NT2/D1 (cell line): Measurements from ENCODE around the gene PRKG2.

Experiments used
- SUZ12 ChIP-seq: IDR thresholded peaks from 2 replicates; pipeline ENCODE4 v1.6.1; 2011; ENCODE audit not compliant: insufficient read length, insufficient read depth; ENCODE audit errors: extremely low read depth
- YY1 ChIP-seq: IDR thresholded peaks from 2 replicates; pipeline ENCODE4 v1.6.1; 2011; ENCODE audit not compliant: insufficient read length, insufficient read depth
- ZNF274 ChIP-seq: IDR thresholded peaks from 2 replicates; pipeline ENCODE4 v1.6.1; 2011; ENCODE audit warnings: mild to moderate bottlenecking, low read depth, low read length

DNA sequence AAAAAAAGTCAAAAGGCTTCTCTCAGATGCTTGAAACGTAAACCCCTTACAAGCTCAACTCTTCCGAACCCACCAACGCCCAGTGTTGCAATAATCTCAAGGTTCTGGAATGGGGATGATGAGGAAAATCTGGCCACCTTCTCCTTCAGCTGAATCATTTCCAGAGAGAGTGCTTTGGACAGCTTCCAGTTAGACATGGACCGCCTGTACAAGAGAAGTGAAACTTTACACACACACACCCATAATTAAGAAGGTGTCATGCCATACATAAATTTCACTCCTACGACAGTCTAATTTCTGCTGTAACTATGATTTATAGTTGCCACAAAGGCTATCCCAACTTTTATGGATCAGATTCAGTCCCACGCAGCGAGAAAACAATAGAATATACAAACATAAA lies 72.3 kb downstream of the PRKG2 start:
- no peak for TF ChIP-seq SUZ12
- TF ChIP-seq ZNF274: no peak
- TF ChIP-seq YY1: no peak
